K562 (cell line): Measurements from ENCODE around the gene TP53BP2. TPM values are rescaled to one million over a fixed set of nuclear protein-coding genes. Genes with fewer than 3 reads are reported as not detected.

Source experiments
- BMI1 ChIP-seq: fragments of 150-350 bp; IDR thresholded peaks from 2 replicates; pipeline ENCODE4 v1.6.1; 2014; ENCODE audit warnings: low read length
- CBFA2T3 ChIP-seq: fragments of 450-650 bp; IDR thresholded peaks from 2 replicates; pipeline ENCODE4 v1.6.1; 2017
- CHD2 ChIP-seq: IDR thresholded peaks from 2 replicates; pipeline ENCODE4 v1.6.1; 2011; ENCODE audit warnings: low read depth, low read length
- ESRRB ChIP-seq: fragments of 250-450 bp; sonication (Bioruptor Pico); IDR thresholded peaks from 2 replicates; pipeline ENCODE4 v1.5.0; 2020; ENCODE audit warnings: mild to moderate bottlenecking, moderate library complexity, borderline replicate concordance
- FIP1L1 ChIP-seq: fragments of 200-400 bp; formaldehyde crosslinking; IDR thresholded peaks from 2 replicates; pipeline ENCODE4 v1.6.1; 2018; ENCODE audit warnings: mild to moderate bottlenecking, low read depth, low read length; ENCODE audit not compliant: poor library complexity, severe bottlenecking
- FOXP1 ChIP-seq: sonication (generic); formaldehyde crosslinking; IDR thresholded peaks from 2 replicates; pipeline ENCODE4 v1.8.0; 2022; ENCODE audit warnings: mild to moderate bottlenecking, missing genetic modification reagents
- FUS ChIP-seq: fragments of 200-400 bp; formaldehyde crosslinking; optimal IDR thresholded peaks from 2 replicates; pipeline ENCODE3; 2017; ENCODE audit warnings: low read depth, low read length
- HNRNPUL1 ChIP-seq: fragments of 200-400 bp; formaldehyde crosslinking; IDR thresholded peaks from 2 replicates; pipeline ENCODE4 v1.6.1; 2017; ENCODE audit warnings: low read length
- KLF10 ChIP-seq: fragments of 250-450 bp; sonication (Bioruptor Pico); IDR thresholded peaks from 2 replicates; pipeline ENCODE4 v1.6.1; 2021; ENCODE audit warnings: matching md5 sums
- NCOR1 ChIP-seq: fragments of 450-650 bp; IDR thresholded peaks from 2 replicates; pipeline ENCODE4 v1.6.1; 2016; ENCODE audit warnings: mild to moderate bottlenecking, moderate library complexity
- NONO ChIP-seq, 2 experiments: fragments of 200-400 bp in 1 of 2; fragments of 450-650 bp in 1 of 2; formaldehyde crosslinking in 1 of 2; IDR thresholded peaks; 2 replicates each; pipeline ENCODE4 v1.6.1; 2017; ENCODE audit warnings: low read depth in 2 of 2, mild to moderate bottlenecking in 2 of 2, moderate library complexity in 2 of 2, low read length in 1 of 2
- SIRT6 ChIP-seq: IDR thresholded peaks from one replicate; pipeline ENCODE4 v1.6.1; 2012; ENCODE audit warnings: low read depth, mild to moderate bottlenecking, control low read depth, inconsistent platforms, low read length, moderate library complexity
- SIX5 ChIP-seq, 2 experiments: IDR thresholded peaks; 2 replicates each; pipeline ENCODE4 v1.6.1; 2011; ENCODE audit warnings: low read length in 2 of 2, borderline replicate concordance in 1 of 2, low read depth in 1 of 2, mild to moderate bottlenecking in 1 of 2, moderate library complexity in 1 of 2; ENCODE audit not compliant: insufficient read depth in 1 of 2
- THRAP3 ChIP-seq: fragments of 450-650 bp; IDR thresholded peaks from 2 replicates; pipeline ENCODE4 v1.6.1; 2016; ENCODE audit warnings: mild to moderate bottlenecking, inconsistent platforms, borderline replicate concordance
- ZNF121 ChIP-seq: sonication (generic); formaldehyde crosslinking; conservative IDR thresholded peaks from 2 replicates; pipeline ENCODE4 v1.8.0; 2022; ENCODE audit warnings: missing genetic modification reagents
- ZNF263 ChIP-seq: sonication (generic); formaldehyde crosslinking; IDR thresholded peaks from 2 replicates; pipeline ENCODE4 v1.8.0; 2022; ENCODE audit warnings: mild to moderate bottlenecking, missing genetic modification reagents, borderline replicate concordance
- ZNF589 ChIP-seq: fragments of 200-800 bp; sonication (Bioruptor generic); IDR thresholded peaks from 2 replicates; pipeline ENCODE4 v1.6.1; 2016; ENCODE audit warnings: low read depth, missing genetic modification characterization, missing compliant biosample characterization
- polyA plus RNA-seq, 8 experiments: library from polyadenylated mRNA; depleted of rRNA in 4 of 8; stranded (reverse) in 5 of 8; unstranded in 3 of 8; fragments of >200 nt; fragmentation: Nextera tagmentation in 2 of 8; fragmentation: Illumina TruSeq in 1 of 8; extraction: Ambion mirVana in 2 of 8; extraction: Trizol in 1 of 8; gene quantifications; 2 replicates each; pipeline versions ENCODE4 v1.2.1 to v1.2.3, GENCODE V29; 2011 to 2014; ENCODE audit warnings: inconsistent platforms in 1 of 8, missing spikeins in 1 of 8
- total RNA-seq, 7 experiments: library from RNA; depleted of rRNA in 6 of 7; stranded (reverse); fragments of >200 nt in 6 of 7; fragmentation: Illumina TruSeq in 2 of 7; extraction: Trizol in 2 of 7; gene quantifications; 2 replicates each; pipeline versions ENCODE4 v1.2.1 to v1.2.3, GENCODE V29; 2011 to 2021; ENCODE audit warnings: low replicate concordance in 1 of 7
- TF ChIP-seq, protein P1 (sequence below): fragments of 250-450 bp; sonication (Bioruptor Pico); IDR thresholded peaks from 2 replicates; pipeline ENCODE4 v1.9.0; 2021; ENCODE audit warnings: mild to moderate bottlenecking
- TF ChIP-seq, protein P2 (sequence below), 2 experiments: fragments of 450-650 bp; formaldehyde crosslinking in 1 of 2; IDR thresholded peaks; 2 replicates each; pipeline versions ENCODE4 v1.4.0 to v1.6.1; 2014 to 2020; ENCODE audit warnings: mild to moderate bottlenecking in 2 of 2, borderline replicate concordance in 1 of 2, low read depth in 1 of 2
- TF ChIP-seq, protein P3 (sequence below): fragments of 450-650 bp; IDR thresholded peaks from 2 replicates; pipeline ENCODE4 v1.6.1; 2017; ENCODE audit warnings: antibody characterized with exemption

Gene TP53BP2
- total and polyA plus RNA-seq, 9 of the 15 experiments (the other 6 are each of a cell fraction or from before 2014, with no cell fraction given) = 17.0 to 69.6 (median 40.1) TPM

DNA sequence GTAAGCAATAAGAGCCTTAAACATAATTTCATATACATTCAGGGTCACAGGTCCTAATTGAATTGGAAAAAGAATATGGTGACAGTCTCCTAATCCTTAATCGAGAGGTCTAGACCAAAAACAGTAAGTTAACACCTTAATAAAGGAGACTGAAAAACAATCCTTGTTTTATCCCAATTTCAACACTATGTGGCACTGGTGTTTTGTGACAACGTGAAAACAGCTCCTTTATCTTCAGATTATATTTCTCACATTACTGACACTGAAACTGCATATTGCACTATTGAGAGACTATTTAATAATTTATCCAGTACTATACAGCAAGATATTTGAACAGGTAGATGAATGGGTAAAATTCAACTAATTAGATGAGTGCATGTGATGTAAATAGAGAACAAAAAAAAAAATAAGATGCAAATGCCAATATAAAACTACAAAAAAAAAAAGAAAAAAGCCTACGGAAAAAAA is 34.1 kb downstream of the TP53BP2 start (continued):
- TF ChIP-seq SIX5 (IDR thresholded peaks at IDR 0.05; ENCODE audit: borderline replicate concordance in 1 of 2, insufficient read depth in 1 of 2, low read depth in 1 of 2, low read length in 2 of 2) = no peak
- no peak for TF ChIP-seq SIRT6
- TF ChIP-seq, protein P1, sequence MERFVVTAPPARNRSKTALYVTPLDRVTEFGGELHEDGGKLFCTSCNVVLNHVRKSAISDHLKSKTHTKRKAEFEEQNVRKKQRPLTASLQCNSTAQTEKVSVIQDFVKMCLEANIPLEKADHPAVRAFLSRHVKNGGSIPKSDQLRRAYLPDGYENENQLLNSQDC (CRISPR knock-in tag) = no peak
- no peak for TF ChIP-seq ESRRB
- no peak for TF ChIP-seq CHD2
- no peak for TF ChIP-seq FIP1L1
- TF ChIP-seq, protein P2, sequence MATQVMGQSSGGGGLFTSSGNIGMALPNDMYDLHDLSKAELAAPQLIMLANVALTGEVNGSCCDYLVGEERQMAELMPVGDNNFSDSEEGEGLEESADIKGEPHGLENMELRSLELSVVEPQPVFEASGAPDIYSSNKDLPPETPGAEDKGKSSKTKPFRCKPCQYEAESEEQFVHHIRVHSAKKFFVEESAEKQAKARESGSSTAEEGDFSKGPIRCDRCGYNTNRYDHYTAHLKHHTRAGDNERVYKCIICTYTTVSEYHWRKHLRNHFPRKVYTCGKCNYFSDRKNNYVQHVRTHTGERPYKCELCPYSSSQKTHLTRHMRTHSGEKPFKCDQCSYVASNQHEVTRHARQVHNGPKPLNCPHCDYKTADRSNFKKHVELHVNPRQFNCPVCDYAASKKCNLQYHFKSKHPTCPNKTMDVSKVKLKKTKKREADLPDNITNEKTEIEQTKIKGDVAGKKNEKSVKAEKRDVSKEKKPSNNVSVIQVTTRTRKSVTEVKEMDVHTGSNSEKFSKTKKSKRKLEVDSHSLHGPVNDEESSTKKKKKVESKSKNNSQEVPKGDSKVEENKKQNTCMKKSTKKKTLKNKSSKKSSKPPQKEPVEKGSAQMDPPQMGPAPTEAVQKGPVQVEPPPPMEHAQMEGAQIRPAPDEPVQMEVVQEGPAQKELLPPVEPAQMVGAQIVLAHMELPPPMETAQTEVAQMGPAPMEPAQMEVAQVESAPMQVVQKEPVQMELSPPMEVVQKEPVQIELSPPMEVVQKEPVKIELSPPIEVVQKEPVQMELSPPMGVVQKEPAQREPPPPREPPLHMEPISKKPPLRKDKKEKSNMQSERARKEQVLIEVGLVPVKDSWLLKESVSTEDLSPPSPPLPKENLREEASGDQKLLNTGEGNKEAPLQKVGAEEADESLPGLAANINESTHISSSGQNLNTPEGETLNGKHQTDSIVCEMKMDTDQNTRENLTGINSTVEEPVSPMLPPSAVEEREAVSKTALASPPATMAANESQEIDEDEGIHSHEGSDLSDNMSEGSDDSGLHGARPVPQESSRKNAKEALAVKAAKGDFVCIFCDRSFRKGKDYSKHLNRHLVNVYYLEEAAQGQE (IDR thresholded peaks at IDR 0.05; ENCODE audit: borderline replicate concordance) = peak; percentile 92
- TF ChIP-seq, protein P2 (CRISPR knock-in tag; IDR thresholded peaks at IDR 0.05; ENCODE audit: low read depth) = no peak
- no peak for TF ChIP-seq NONO (IDR thresholded peaks at IDR 0.05; ENCODE audit: low read depth in 2 of 2, low read length in 1 of 2)
- TF ChIP-seq CBFA2T3 = no peak
- TF ChIP-seq BMI1 = no peak
- TF ChIP-seq KLF10 (CRISPR knock-in tag) = no peak
- TF ChIP-seq FOXP1 (CRISPR knock-in tag) = no peak
- no peak for TF ChIP-seq ZNF121 (CRISPR knock-in tag)
- TF ChIP-seq FUS = no peak
- no peak for TF ChIP-seq THRAP3
- no peak for TF ChIP-seq HNRNPUL1
- no peak for TF ChIP-seq ZNF589 (CRISPR knock-in tag)
- no peak for TF ChIP-seq ZNF263 (CRISPR knock-in tag)
- TF ChIP-seq NCOR1 = 0 out of 2 replicates have a peak, but pooled peaks have one; percentile 19
- TF ChIP-seq, protein P3, sequence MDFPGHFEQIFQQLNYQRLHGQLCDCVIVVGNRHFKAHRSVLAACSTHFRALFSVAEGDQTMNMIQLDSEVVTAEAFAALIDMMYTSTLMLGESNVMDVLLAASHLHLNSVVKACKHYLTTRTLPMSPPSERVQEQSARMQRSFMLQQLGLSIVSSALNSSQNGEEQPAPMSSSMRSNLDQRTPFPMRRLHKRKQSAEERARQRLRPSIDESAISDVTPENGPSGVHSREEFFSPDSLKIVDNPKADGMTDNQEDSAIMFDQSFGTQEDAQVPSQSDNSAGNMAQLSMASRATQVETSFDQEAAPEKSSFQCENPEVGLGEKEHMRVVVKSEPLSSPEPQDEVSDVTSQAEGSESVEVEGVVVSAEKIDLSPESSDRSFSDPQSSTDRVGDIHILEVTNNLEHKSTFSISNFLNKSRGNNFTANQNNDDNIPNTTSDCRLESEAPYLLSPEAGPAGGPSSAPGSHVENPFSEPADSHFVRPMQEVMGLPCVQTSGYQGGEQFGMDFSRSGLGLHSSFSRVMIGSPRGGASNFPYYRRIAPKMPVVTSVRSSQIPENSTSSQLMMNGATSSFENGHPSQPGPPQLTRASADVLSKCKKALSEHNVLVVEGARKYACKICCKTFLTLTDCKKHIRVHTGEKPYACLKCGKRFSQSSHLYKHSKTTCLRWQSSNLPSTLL = no peak
